ENCODE measurements around the gene KRTAP10-1. TPM values are rescaled to one million over a fixed set of nuclear protein-coding genes. Genes with fewer than 3 reads are reported as not detected.

Gene KRTAP10-1, protein sequence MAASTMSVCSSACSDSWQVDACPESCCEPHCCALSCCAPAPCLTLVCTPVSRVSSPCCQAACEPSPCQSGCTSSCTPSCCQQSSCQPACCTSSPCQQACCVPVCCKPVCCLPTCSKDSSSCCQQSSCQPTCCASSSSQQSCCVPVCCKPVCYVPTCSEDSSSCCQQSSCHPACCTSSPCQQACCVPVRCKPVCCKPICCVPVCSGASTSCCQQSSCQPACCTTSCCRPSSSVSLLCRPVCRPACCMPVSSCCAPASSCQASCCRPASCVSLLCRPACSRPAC
- total RNA-seq, result not detected in 2 replicates

DNA sequence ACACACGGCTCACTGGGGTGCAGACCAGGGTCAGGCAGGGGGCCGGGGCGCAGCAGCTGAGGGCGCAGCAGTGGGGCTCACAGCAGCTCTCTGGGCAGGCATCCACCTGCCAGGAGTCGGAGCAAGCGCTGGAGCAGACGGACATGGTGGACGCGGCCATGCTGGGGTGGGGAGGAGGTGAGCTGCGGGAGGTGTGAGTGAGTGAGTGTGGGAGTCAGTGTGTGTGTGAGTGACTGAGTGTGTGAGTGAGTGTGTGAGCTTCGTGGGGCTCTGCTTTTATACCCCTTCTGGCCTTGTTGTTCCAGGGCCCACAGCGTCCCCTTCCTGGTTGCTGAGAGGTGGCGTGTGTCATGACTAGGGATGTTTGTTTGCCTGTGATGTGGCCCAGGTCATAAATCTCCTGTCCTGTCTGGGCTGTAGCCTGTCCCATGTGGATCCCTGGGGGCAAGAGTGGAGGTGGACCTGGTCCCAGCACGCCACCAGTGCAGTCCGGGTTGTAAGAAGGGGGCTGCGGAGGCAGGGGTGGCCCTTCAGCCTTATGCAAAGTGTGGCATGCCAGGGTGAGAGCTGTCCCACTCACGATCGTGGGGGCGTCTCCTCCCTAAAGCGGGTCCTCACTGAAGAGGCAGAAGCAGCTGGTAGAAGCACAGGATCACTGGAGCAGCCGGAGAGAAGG, at the start of gene KRTAP10-1:
KRTAP10-1 (minus strand) TSS at position 205 of the 676 bp plus-strand sequence; CDS start at position 160, 45 bp downstream.

DNA sequence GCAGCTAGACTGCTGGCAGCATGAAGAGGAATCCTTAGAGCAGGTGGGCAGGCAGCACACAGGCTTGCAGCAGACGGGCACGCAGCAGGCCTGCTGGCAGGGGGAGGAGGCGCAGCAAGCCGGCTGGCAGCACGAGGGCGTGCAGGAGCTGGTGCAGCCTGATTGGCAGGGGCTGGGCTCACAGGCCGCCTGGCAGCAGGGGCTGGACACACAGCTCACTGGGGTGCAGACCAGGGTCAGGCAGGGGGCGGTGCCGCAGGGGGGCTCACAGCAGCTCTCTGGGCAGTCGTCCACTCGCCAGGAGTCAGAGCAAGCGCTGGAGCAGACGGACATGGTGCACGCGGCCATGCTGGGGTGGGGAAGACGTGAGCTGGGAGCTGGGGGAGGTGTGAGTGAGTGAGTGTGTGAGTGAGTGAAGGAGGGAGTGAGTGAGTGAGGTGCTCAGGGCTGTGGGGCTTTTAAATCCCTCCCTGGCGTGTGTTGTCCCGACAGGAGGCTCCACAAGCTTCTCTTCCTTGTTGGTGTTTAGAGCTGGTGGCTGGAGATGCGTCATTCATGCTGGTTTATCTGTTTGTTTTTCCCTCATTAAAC, 40.3 kb upstream of the KRTAP10-1 start, which contains the start of gene KRTAP10-5:
KRTAP10-5 (minus strand) TSS at position 374 of the 591 bp plus-strand sequence; CDS start at position 348, 26 bp downstream.

DNA sequence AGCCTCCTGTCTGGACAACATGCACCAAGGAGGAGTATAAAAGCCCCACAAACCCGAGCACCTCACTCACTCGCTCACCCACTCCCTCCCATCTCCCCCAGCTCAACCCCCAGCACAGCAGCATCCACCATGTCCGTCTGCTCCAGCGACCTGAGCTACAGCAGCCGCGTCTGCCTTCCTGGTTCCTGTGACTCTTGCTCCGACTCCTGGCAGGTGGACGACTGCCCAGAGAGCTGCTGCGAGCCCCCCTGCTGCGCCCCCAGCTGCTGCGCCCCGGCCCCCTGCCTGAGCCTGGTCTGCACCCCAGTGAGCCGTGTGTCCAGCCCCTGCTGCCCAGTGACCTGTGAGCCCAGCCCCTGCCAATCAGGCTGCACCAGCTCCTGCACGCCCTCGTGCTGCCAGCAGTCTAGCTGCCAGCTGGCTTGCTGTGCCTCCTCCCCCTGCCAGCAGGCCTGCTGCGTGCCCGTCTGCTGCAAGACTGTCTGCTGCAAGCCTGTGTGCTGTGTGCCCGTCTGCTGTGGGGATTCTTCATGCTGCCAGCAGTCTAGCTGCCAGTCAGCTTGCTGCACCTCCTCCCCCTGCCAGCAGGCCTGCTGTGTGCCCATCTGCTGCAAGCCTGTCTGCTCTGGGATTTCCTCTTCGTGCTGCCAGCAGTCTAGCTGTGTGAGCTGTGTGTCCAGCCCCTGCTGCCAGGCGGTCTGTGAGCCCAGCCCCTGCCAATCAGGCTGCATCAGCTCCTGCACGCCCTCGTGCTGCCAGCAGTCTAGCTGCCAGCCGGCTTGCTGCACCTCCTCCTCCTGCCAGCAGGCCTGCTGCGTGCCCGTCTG, 33.8 kb upstream of the KRTAP10-1 start, which contains the start of gene KRTAP10-4:
KRTAP10-4 (plus strand) TSS at position 100 of the 827 bp plus-strand sequence; CDS start at position 130, 30 bp downstream.

DNA sequence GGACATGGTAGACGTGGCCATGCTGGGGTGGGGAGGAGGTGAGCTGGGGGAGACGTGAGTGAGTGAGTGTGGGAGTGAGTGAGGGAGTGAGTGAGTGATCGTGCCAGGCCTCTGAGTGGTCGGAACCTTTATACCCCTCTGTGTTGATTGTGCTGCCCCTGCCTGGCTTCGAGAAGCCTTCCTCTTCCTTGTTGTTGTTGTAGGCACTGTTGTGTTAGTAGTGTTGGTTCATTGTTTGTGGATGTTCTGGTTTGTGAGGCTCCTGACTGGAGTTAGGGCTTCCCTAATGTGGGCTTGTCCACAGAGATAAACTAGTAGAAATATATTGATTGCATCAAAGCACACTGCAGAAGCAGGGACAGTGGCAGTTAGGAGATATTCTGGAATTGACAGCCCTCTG, 18.7 kb upstream of the KRTAP10-1 start, which contains the start of gene KRTAP10-3:
KRTAP10-3 (minus strand) TSS at position 101 of the 400 bp plus-strand sequence; CDS start at position 21, 80 bp downstream.

DNA sequence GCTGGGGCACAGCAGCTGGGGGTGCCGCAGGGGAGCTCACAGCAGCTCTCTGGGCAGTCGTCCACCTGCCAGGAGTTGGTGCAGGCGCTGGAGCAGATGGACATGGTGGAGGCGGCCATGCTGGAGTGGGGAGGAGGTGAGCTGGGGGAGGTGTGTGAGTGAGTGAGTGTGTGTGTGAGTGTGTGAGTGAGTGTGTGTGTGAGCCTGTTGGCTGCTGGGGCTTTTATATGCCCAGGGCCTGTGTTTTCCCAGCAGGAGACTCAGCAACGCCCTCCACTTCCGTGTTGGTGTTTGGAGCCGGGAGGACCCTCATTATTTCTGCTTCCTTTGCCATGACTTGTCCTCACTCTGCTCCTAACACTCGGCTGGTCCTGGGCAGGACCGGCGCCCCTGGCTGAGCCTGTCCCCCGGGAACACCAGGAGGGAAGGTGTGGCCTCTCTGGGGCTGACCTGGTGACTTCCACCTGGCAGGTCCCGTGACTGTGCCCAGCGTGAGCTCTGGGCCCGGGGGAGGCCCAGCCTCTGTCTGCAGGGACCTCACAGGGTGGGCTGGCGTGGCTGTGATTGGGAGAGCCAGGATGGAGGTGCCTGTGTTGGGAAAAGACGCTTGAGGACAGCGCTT, 11.5 kb upstream of the KRTAP10-1 start, which contains the start of gene KRTAP10-2:
KRTAP10-2 (minus strand) TSS at position 166 of the 622 bp plus-strand sequence; CDS start at position 119, 47 bp downstream.

Other genes starting within 250 kb of the KRTAP10-1 start
- 182 and 235 TPM in 2 replicates for gene PFKL, start 240.1 kb downstream of the KRTAP10-1 start, total RNA-seq
- gene CFAP410, start 200.8 kb downstream of the KRTAP10-1 start, total RNA-seq, result 3.5 and 8.4 TPM in 2 replicates
- not detected in 2 replicates for gene TRPM2, start 186.6 kb downstream of the KRTAP10-1 start, total RNA-seq
- 0.61 and 1.9 TPM in 2 replicates for gene LRRC3, start 84.7 kb downstream of the KRTAP10-1 start, total RNA-seq
- gene KRTAP10-2, start 11.3 kb upstream of the KRTAP10-1 start, total RNA-seq, result not detected in 2 replicates
- not detected in 2 replicates for gene KRTAP10-3, start 18.6 kb upstream of the KRTAP10-1 start, total RNA-seq
- not detected in 2 replicates for gene KRTAP10-4, start 33.5 kb upstream of the KRTAP10-1 start, total RNA-seq
- gene KRTAP10-5, start 40.4 kb upstream of the KRTAP10-1 start, total RNA-seq, result not detected in 2 replicates
- not detected in 2 replicates for gene KRTAP10-6, start 52.3 kb upstream of the KRTAP10-1 start, total RNA-seq
- gene KRTAP10-7, start 60.4 kb upstream of the KRTAP10-1 start, total RNA-seq, result not detected in 2 replicates
- not detected in 2 replicates for gene KRTAP10-8, start 71.9 kb upstream of the KRTAP10-1 start, total RNA-seq
- gene KRTAP10-9, start 86.9 kb upstream of the KRTAP10-1 start, total RNA-seq, result not detected in 2 replicates
- not detected in 2 replicates for gene KRTAP10-10, start 97.2 kb upstream of the KRTAP10-1 start, total RNA-seq
- gene KRTAP10-11, start 106.2 kb upstream of the KRTAP10-1 start, total RNA-seq, result not detected in 2 replicates
- gene KRTAP12-4, start 114.5 kb upstream of the KRTAP10-1 start, total RNA-seq, result not detected in 2 replicates
- not detected in 2 replicates for gene KRTAP12-3, start 117.7 kb upstream of the KRTAP10-1 start, total RNA-seq
- not detected in 2 replicates for gene KRTAP12-2, start 126.7 kb upstream of the KRTAP10-1 start, total RNA-seq
- not detected in 2 replicates for gene KRTAP12-1, start 142.0 kb upstream of the KRTAP10-1 start, total RNA-seq
- not detected in 2 replicates for gene KRTAP10-12, start 157.0 kb upstream of the KRTAP10-1 start, total RNA-seq
- gene TSPEAR, start 171.4 kb upstream of the KRTAP10-1 start, total RNA-seq, result not detected in 2 replicates